A549 (cell line): ENCODE results near the gene NDUFA1. TPM values are rescaled to one million over a fixed set of nuclear protein-coding genes. Genes with fewer than 3 reads are reported as not detected.
"Not testable (repeated sequence)": the region's sequence is repeated elsewhere in the genome, so short reads cannot be mapped to it uniquely, and the experiment has no call there.

Source experiments
- ATAC-seq, 2 experiments: fragments of 200-7000 bp in 1 of 2; fragments of >200 bp in 1 of 2; cut with Nextera tagmentation in 1 of 2; cut with Tn5 transposase in 1 of 2; 3 replicates each; pipeline versions ENCODE4 v1.8.0 to v1.9.1; 2018 to 2020; ENCODE audit warnings: mild to moderate bottlenecking in 1 of 2, moderate library complexity in 1 of 2
- CTCF ChIA-PET: fragments of 300-600 bp; sonication (Branson Sonifier 250); formaldehyde crosslinking; extraction: SDS; loops from one replicate; lab custom pipeline; 2021; ENCODE audit warnings: antibody characterized with exemption, inconsistent platforms; lab: Yijun Ruan, JAX
- POLR2A ChIA-PET: fragments of 350-600 bp; formaldehyde crosslinking; extraction: SDS; loops from one replicate; lab custom pipeline; 2021; ENCODE audit warnings: antibody characterized with exemption, inconsistent platforms; lab: Yijun Ruan, JAX
- DNase-seq, 2 experiments: peaks; one replicate each; pipeline versions ENCODE4 v3.0.0 to v3.0.0-alpha.2; 2011 to 2016; ENCODE audit warnings: low read depth in 1 of 2, low spot score in 1 of 2
- FAIRE-seq: peaks from 2 replicates; lab custom pipeline; 2011; peaks lifted over from hg19 to GRCh38; lab: Jason Lieb, UNC
- H3K27ac ChIP-seq, 2 experiments: fragments of >200 bp; sonication (Bioruptor Twin); formaldehyde crosslinking; 3 replicates each; pipeline ENCODE4 v1.5.1; 2016 to 2017
- H3K4me1 ChIP-seq: fragments of >200 bp; sonication (Bioruptor Twin); formaldehyde crosslinking; 3 replicates; pipeline ENCODE4 v1.6.1; 2016
- H3K4me2 ChIP-seq: fragments of >200 bp; sonication (Bioruptor Twin); formaldehyde crosslinking; 3 replicates; pipeline ENCODE4 v1.6.1; 2016
- H3K4me3 ChIP-seq: fragments of >200 bp; sonication (Bioruptor Twin); formaldehyde crosslinking; 3 replicates; pipeline ENCODE4 v1.5.1; 2016
- H3K9me3 ChIP-seq: fragments of >200 bp; sonication (Bioruptor Twin); formaldehyde crosslinking; 3 replicates; pipeline ENCODE4 v1.6.1; 2016
- CBX8 ChIP-seq: fragments of 200-600 bp; sonication (generic); IDR thresholded peaks from 2 replicates; pipeline ENCODE4 v1.6.1; 2016
- CEBPB ChIP-seq, 2 experiments: fragments of >200 bp in 1 of 2; sonication (Bioruptor Twin) in 1 of 2; formaldehyde crosslinking in 1 of 2; IDR thresholded peaks; 2 replicates each; pipeline ENCODE4 v1.6.1; 2012 to 2016
- CHD2 ChIP-seq: fragments of 150-350 bp; IDR thresholded peaks from 2 replicates; pipeline ENCODE4 v1.6.1; 2014; ENCODE audit warnings: low read length; ENCODE audit not compliant: partially characterized antibody
- CHD4 ChIP-seq: fragments of 200-600 bp; sonication (generic); IDR thresholded peaks from 2 replicates; pipeline ENCODE4 v1.6.1; 2016; ENCODE audit warnings: antibody characterized with exemption, mild to moderate bottlenecking, borderline replicate concordance
- GATA3 ChIP-seq: IDR thresholded peaks from 2 replicates; pipeline ENCODE4 v1.6.1; 2012; ENCODE audit warnings: borderline replicate concordance
- HEYL ChIP-seq: fragments of 250-450 bp; sonication (Bioruptor Pico); IDR thresholded peaks from 2 replicates; pipeline ENCODE4 v1.8.0; 2021; ENCODE audit warnings: mild to moderate bottlenecking, moderate library complexity
- HOXB13 ChIP-seq: fragments of 250-450 bp; sonication (Bioruptor Pico); IDR thresholded peaks from 2 replicates; pipeline ENCODE4 v1.5.0; 2020; ENCODE audit warnings: low read depth, mild to moderate bottlenecking, moderate library complexity
- KDM1A ChIP-seq: fragments of 200-600 bp; sonication (generic); IDR thresholded peaks from 2 replicates; pipeline ENCODE4 v1.6.1; 2016; ENCODE audit warnings: low read depth, mild to moderate bottlenecking
- KDM5A ChIP-seq: fragments of 200-600 bp; sonication (generic); IDR thresholded peaks from 2 replicates; pipeline ENCODE4 v1.6.1; 2016; ENCODE audit warnings: antibody characterized with exemption, mild to moderate bottlenecking
- MAZ ChIP-seq: fragments of 150-350 bp; IDR thresholded peaks from 2 replicates; pipeline ENCODE4 v1.6.1; 2014; ENCODE audit warnings: antibody characterized with exemption, low read depth, low read length, borderline replicate concordance
- NPAS2 ChIP-seq: fragments of 250-450 bp; sonication (Bioruptor Pico); IDR thresholded peaks from 2 replicates; pipeline ENCODE4 v1.8.0; 2022; ENCODE audit warnings: mild to moderate bottlenecking, moderate library complexity, borderline replicate concordance
- NR3C1 ChIP-seq: fragments of >200 bp; sonication (Bioruptor Twin); formaldehyde crosslinking; IDR thresholded peaks from 3 replicates; pipeline ENCODE4 v1.6.1; 2017
- POLR2AphosphoS2 ChIP-seq: conservative IDR thresholded peaks from 2 replicates; pipeline ENCODE4 v1.6.1; 2012; ENCODE audit warnings: low read length, improper control_type of control experiment, inconsistent platforms
- RCOR1 ChIP-seq: fragments of 150-350 bp; IDR thresholded peaks from 2 replicates; pipeline ENCODE4 v1.6.1; 2014; ENCODE audit warnings: antibody characterized with exemption, low read length, low read depth
- RFX5 ChIP-seq: fragments of 450-650 bp; IDR thresholded peaks from 2 replicates; pipeline ENCODE4 v1.7.1; 2014; ENCODE audit warnings: antibody characterized with exemption, mild to moderate bottlenecking, moderate library complexity
- SREBF2 ChIP-seq: fragments of 450-650 bp; IDR thresholded peaks from 2 replicates; pipeline ENCODE4 v1.6.1; 2014; ENCODE audit warnings: mild to moderate bottlenecking, moderate library complexity
- ZFP36 ChIP-seq: fragments of 450-650 bp; IDR thresholded peaks from 2 replicates; pipeline ENCODE4 v1.6.1; 2014; ENCODE audit warnings: borderline replicate concordance; ENCODE audit not compliant: partially characterized antibody
- ZNF302 ChIP-seq: fragments of 250-450 bp; sonication (Bioruptor Pico); IDR thresholded peaks from 2 replicates; pipeline ENCODE4 v1.9.0; 2021; ENCODE audit warnings: inconsistent platforms, mild to moderate bottlenecking, moderate library complexity
- ZSCAN20 ChIP-seq: fragments of 250-450 bp; sonication (Bioruptor Pico); IDR thresholded peaks from 2 replicates; pipeline ENCODE4 v1.8.0; 2022; ENCODE audit warnings: mild to moderate bottlenecking, moderate library complexity
- WGBS: methylation state at CpG from one replicate; pipeline ENCODE4 v1.1.6; 2017; ENCODE audit errors: missing lambda C conversion rate; 5-methylcytosine and 5-hydroxymethylcytosine counted together
- polyA plus RNA-seq, 4 experiments: library from polyadenylated mRNA; depleted of rRNA in 3 of 4; stranded (reverse); fragments of >200 nt; fragmentation: RNase III in 1 of 4; extraction: RNeasy Plus Mini Kit Qiagen cat#74134 plus additional on column Dnase treatment in 1 of 4; gene quantifications; 2 replicates in 3 of 4; 3 replicates in 1 of 4; pipeline ENCODE4 v1.2.3, GENCODE V29; 2011 to 2017
- TF ChIP-seq, protein P1 (sequence below): fragments of >200 bp; sonication (Bioruptor Twin); formaldehyde crosslinking; IDR thresholded peaks from 3 replicates; pipeline ENCODE4 v1.6.1; 2016
- TF ChIP-seq, protein P2 (sequence below): fragments of 250-450 bp; sonication (Bioruptor Pico); IDR thresholded peaks from 2 replicates; pipeline ENCODE4 v1.5.0; 2020; ENCODE audit warnings: low read depth, mild to moderate bottlenecking, moderate library complexity
- TF ChIP-seq, protein P3 (sequence below): fragments of 200-600 bp; sonication (generic); IDR thresholded peaks from 2 replicates; pipeline ENCODE4 v1.6.1; 2016; ENCODE audit warnings: antibody characterized with exemption, mild to moderate bottlenecking, moderate library complexity

The NDUFA1 gene
- polyA plus RNA-seq, 2 of the 4 experiments (the other 2 are of a cell fraction) = 432 to 435 TPM

DNA sequence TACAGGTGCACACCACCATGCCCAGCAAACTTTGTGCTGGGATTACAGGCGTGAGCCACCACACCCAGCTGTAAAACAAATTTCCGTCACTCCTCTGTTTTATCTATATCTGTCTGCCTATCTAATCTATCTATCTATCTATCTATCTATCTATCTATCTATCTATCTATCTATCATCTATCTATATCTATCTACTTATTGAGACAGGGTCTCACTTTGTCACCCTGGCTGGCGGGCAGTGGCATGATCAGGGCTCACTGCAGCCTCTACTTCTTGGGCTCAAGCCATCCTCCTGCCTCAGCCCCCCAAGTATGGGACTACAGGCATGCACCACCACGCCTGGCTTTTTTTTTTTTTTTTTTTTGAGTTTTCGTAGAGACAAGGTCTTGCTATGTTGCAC, 44.7 kb downstream of the NDUFA1 start:
- ChIA-PET CTCF (no interaction called here), POLR2A (no interaction called here)
- DNase-seq = no peak
- Histone ChIP-seq H3K4me1 (no peaks in the 10 kb centered on the region), H3K4me3 (no peak overlapping the region), H3K4me2 (no peak overlapping the region), H3K27ac (no peak overlapping the region), H3K9me3 (no peaks in the 10 kb centered on the region)
- 75% methylated on average over 5 of the region's 5 CpGs for WGBS
- TF ChIP-seq CHD2 (no peak), KDM1A (no peak)
- FAIRE-seq = no peak
- ATAC-seq = no peak

DNA sequence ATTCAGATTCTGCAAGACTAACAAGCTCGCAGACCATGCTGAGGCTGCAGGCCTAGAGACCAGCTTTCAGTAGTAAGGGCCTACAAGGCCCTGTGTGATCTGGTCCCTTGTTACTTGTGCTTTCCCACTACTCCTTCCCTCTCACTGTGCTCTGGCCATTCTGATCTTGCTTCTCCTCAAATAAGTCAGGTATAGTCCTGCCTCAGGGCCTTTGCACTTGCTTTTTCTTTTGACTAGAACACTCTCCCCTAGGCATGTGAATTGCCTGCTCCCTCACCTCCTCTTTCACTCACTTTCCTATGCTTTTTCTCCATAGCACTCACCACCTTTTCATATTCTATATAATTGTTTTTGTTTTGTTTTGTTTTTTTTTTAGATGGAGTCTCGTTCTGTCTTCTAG, 46.2 kb downstream of the NDUFA1 start:
- ATAC-seq (no peak), DNase-seq (no peak), FAIRE-seq (no peak)
- H3K9me3 ChIP-seq = no peaks in the 10 kb centered on the region
- POLR2A ChIA-PET = no interaction called here
- no peak overlapping the region for H3K4me2 ChIP-seq
- H3K27ac ChIP-seq = no peak overlapping the region
- no peak overlapping the region for H3K4me3 ChIP-seq
- 82% methylated on average over 2 of the region's 2 CpGs for WGBS
- H3K4me1 ChIP-seq = no peaks in the 10 kb centered on the region
- TF ChIP-seq NR3C1 (no peak), CBX8 (no peak), NPAS2 (no peak), HEYL (no peak), RFX5 (no peak), ZFP36 (no peak), MAZ (no peak), GATA3 (no peak), ZNF302 (CRISPR knock-in tag) (no peak), CHD4 (no peak), ZSCAN20 (CRISPR knock-in tag) (no peak), RCOR1 (no peak), POLR2AphosphoS2 (no peak), KDM5A (no peak), HOXB13 (CRISPR knock-in tag) (no peak)
- TF ChIP-seq, protein P1, sequence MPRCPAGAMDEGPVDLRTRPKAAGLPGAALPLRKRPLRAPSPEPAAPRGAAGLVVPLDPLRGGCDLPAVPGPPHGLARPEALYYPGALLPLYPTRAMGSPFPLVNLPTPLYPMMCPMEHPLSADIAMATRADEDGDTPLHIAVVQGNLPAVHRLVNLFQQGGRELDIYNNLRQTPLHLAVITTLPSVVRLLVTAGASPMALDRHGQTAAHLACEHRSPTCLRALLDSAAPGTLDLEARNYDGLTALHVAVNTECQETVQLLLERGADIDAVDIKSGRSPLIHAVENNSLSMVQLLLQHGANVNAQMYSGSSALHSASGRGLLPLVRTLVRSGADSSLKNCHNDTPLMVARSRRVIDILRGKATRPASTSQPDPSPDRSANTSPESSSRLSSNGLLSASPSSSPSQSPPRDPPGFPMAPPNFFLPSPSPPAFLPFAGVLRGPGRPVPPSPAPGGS = no peak
- TF ChIP-seq, protein P2, sequence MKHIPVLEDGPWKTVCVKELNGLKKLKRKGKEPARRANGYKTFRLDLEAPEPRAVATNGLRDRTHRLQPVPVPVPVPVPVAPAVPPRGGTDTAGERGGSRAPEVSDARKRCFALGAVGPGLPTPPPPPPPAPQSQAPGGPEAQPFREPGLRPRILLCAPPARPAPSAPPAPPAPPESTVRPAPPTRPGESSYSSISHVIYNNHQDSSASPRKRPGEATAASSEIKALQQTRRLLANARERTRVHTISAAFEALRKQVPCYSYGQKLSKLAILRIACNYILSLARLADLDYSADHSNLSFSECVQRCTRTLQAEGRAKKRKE (CRISPR knock-in tag) = no peak
- CTCF ChIA-PET = interaction anchor here (1.6 kb wide), 1 partner anchor 30 kb away, joined by 4 read pairs; no protein-coding TSS in a partner anchor

DNA sequence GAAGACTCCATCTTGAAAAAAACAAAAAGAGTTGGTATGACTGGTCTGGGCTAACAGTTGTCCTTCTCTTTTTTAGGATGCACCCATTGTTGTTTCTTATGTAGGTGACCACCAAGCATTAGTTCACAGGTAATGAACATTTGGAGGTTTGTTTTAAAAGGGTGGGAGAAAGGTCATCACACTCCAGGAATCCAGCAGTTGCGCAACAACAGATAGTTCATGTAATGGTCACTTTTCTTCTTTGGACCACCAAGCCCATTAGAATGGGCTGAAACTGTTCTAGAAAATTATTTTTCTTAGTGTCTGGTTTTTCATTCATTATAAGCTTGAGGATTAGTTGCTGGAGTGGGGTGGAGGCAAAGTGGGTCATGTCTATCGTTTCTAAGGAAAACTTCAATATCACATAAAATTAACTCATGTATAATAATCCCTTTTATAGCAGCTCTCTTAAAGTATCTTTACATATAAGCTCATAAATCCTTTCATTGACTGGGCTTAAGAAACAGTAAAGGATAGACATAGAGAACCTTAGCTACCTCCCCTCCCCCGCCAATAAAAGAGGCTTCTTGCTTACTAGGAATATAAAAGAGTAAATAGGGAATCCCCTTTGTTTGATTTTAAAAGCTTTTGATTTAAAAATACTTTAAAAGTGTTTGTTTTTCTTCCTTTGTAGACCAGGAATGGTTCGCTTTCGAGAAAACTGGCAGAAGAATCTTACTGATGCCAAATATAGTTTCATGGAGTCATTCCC, 48.4 kb downstream of the NDUFA1 start:
- ChIA-PET POLR2A (no interaction called here), CTCF (interaction anchor here (0.9 kb wide), 1 partner anchor 32 kb away, joined by 5 read pairs; no protein-coding TSS in a partner anchor)
- ATAC-seq = no peak
- H3K9me3 ChIP-seq = no peaks in the 10 kb centered on the region
- no peak overlapping the region for H3K4me2 ChIP-seq
- 93% methylated on average over 5 of the region's 5 CpGs for WGBS
- no peak for FAIRE-seq
- no peak overlapping the region for H3K27ac ChIP-seq
- TF ChIP-seq CEBPB (IDR thresholded peaks at IDR 0.05) (peak; percentile 60 to 81; a peak in 3 of 4 replicates), KDM1A (no peak), NR3C1 (no peak), SREBF2 (no peak)
- TF ChIP-seq, protein P3, sequence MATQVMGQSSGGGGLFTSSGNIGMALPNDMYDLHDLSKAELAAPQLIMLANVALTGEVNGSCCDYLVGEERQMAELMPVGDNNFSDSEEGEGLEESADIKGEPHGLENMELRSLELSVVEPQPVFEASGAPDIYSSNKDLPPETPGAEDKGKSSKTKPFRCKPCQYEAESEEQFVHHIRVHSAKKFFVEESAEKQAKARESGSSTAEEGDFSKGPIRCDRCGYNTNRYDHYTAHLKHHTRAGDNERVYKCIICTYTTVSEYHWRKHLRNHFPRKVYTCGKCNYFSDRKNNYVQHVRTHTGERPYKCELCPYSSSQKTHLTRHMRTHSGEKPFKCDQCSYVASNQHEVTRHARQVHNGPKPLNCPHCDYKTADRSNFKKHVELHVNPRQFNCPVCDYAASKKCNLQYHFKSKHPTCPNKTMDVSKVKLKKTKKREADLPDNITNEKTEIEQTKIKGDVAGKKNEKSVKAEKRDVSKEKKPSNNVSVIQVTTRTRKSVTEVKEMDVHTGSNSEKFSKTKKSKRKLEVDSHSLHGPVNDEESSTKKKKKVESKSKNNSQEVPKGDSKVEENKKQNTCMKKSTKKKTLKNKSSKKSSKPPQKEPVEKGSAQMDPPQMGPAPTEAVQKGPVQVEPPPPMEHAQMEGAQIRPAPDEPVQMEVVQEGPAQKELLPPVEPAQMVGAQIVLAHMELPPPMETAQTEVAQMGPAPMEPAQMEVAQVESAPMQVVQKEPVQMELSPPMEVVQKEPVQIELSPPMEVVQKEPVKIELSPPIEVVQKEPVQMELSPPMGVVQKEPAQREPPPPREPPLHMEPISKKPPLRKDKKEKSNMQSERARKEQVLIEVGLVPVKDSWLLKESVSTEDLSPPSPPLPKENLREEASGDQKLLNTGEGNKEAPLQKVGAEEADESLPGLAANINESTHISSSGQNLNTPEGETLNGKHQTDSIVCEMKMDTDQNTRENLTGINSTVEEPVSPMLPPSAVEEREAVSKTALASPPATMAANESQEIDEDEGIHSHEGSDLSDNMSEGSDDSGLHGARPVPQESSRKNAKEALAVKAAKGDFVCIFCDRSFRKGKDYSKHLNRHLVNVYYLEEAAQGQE = no peak
- no peak overlapping the region for H3K4me3 ChIP-seq
- no peaks in the 10 kb centered on the region for H3K4me1 ChIP-seq
- no peak for DNase-seq

DNA sequence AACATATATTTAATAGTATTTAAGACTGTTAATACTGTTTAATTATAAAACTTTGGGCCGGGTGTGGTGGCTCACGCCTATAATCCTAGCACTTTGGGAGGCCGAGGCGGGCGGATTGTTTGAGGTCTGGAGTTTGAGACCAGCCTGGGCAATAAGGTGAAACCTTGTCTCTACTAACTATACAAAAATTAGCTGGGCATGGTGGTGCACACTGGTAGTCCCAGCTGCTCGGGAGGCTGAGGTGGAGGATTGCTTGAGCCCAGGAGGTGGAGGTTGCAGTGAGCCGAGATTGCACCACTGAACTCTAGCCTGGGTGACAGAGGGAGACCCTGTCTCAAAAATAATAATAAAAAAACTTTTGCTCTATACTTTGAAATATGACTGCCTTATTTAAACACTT, 50.8 kb downstream of the NDUFA1 start:
- CTCF ChIA-PET, H3K27ac ChIP-seq, POLR2A ChIA-PET, ATAC-seq, H3K9me3 ChIP-seq, H3K4me1 ChIP-seq, DNase-seq, H3K4me2 ChIP-seq, FAIRE-seq, H3K4me3 ChIP-seq: not testable (repeated sequence)
- WGBS = 95% methylated on average over 7 of the region's 7 CpGs
